ENCODE data around the gene SSX2IP.

DNA sequence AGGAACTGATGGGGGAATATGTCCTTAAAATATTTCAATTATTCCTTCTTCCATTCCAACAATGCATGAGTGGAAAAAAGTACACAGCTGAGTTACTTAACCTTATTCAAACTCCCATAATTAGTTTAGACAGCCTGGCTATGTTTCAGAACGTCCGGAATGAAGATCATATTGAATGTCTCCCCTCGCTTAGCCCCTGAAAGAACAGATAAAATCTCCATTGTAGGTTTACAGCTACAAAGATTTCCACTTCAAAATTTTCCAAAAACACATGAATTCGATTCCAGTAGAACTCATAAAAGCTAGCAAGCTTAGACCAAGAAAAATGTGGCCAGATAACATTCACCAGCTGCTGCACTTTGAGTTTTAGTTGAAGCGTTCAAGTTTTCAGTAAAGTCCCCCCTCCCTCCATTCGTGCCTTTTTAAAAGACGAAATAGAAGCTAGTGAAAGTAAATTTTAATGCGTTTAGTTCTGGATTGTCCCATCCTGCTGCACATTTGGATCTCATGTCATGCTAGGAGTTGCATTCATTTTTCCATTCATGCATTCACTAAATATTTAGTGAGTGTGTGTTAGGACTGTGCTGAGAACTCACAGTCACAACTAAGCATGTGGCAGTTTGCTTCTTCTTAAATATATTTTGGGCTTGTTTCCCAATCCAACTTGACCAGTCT lies 29.4 kb upstream of the SSX2IP start:
- no peak for TF ChIP-seq ZNF138 (tag by site-specific recombination; IDR thresholded peaks at IDR 0.05; ENCODE audit: borderline replicate concordance)
- TF ChIP-seq, protein P1, sequence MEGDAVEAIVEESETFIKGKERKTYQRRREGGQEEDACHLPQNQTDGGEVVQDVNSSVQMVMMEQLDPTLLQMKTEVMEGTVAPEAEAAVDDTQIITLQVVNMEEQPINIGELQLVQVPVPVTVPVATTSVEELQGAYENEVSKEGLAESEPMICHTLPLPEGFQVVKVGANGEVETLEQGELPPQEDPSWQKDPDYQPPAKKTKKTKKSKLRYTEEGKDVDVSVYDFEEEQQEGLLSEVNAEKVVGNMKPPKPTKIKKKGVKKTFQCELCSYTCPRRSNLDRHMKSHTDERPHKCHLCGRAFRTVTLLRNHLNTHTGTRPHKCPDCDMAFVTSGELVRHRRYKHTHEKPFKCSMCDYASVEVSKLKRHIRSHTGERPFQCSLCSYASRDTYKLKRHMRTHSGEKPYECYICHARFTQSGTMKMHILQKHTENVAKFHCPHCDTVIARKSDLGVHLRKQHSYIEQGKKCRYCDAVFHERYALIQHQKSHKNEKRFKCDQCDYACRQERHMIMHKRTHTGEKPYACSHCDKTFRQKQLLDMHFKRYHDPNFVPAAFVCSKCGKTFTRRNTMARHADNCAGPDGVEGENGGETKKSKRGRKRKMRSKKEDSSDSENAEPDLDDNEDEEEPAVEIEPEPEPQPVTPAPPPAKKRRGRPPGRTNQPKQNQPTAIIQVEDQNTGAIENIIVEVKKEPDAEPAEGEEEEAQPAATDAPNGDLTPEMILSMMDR (tag by site-specific recombination; IDR thresholded peaks at IDR 0.05) = no peak
- no peak for TF ChIP-seq SP2 (tag by site-specific recombination; IDR thresholded peaks at IDR 0.05)
- TF ChIP-seq ZNF274 (IDR thresholded peaks at IDR 0.05; ENCODE audit: low read length) = no peak
- TF ChIP-seq ZNF274 (tag by site-specific recombination; IDR thresholded peaks at IDR 0.05; ENCODE audit: borderline replicate concordance) = no peak
- TF ChIP-seq, protein P2, sequence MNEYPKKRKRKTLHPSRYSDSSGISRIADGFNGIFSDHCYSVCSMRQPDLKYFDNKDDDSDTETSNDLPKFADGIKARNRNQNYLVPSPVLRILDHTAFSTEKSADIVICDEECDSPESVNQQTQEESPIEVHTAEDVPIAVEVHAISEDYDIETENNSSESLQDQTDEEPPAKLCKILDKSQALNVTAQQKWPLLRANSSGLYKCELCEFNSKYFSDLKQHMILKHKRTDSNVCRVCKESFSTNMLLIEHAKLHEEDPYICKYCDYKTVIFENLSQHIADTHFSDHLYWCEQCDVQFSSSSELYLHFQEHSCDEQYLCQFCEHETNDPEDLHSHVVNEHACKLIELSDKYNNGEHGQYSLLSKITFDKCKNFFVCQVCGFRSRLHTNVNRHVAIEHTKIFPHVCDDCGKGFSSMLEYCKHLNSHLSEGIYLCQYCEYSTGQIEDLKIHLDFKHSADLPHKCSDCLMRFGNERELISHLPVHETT (tag by site-specific recombination; IDR thresholded peaks at IDR 0.05) = no peak
